CD4-positive, alpha-beta T cell treated with Interleukin-17A for 4 hours (primary cell): Measurements from ENCODE around the gene CIAPIN1.
A peak's percentile ranks its signal among the peaks of the same experiment; 100 is the strongest.
"Not testable (repeated sequence)": the region's sequence is repeated elsewhere in the genome, so short reads cannot be mapped to it uniquely, and the experiment has no call there.

ENCODE experiments used
- DNase-seq: peaks from one replicate; pipeline ENCODE4 v3.0.0-alpha.2; 2020; ENCODE audit warnings: mixed read lengths

Gene CIAPIN1

GRCh38 chr16:57476546-57477410 lies 29.6 kb upstream of the CIAPIN1 start:
- DNase-seq: no peak

DNA sequence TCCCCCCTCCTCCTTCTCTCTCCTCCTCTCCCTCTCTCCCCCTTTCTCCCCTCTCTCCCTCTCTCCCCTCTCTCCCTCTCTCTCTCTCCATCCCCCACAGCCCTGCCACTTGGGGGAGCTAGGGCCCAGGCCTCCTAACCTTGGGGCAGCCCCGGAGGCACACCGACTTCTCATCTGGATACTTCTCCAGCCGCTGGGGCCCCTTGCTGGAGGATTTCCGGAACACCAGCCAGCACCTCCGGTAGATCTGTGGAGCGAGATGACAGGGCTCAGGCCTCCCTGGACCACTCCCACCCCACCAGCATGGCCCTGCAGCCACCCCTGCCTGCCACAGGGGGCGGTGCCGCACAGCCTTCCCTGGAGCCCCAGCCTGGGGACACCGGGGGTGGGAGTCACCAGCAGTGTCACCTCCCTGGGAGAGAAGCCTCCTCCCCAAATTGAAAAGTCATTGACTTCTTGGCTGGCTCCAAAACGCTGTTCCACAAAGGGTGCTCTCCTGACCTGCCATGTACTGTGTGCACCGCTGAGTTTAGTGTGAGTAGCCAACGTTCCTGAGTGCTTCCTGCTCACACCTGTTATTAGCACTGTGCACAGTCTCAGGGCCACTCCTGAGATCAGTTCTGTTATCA lies 28.6 kb upstream of the CIAPIN1 start:
- DNase-seq: peak; percentile 79

GRCh38 chr16:57474671-57475661 lies 27.8 kb upstream of the CIAPIN1 start:
- DNase-seq: no peak

GRCh38 chr16:57473906-57474305 lies 26.7 kb upstream of the CIAPIN1 start:
- DNase-seq: no peak

DNA sequence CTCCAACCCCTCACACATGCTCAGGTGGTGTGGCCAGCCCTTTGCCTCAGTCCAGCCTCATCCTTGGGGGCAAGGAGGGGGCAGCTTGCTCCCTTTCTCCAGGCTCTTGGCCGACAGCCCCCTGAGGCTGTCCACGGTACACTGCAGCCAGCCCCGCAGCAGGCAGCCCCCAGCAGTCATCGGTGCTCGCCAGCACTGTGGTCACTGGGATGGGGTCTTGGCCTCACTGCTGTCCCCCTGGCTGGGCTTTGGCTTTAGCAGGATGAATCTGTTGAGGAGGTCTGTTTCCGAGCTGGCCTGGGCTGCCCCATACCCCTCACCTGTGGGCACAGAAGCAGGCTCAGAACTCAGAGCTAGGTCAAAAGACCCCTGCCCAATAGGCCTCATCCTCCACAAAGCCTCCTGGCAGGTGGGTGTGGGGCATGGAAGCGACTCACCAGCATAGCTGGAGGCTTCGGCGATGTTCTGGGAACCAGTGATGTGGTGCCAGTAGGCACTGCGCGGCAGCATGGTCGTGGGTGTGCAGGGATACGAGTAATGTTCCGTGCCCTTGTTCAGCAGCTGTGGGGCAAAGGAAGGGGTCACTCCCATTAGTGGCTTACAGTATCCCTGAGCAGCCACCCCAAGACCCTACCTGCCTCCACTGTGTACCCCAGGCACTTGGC lies 26.1 kb upstream of the CIAPIN1 start:
- no peak for DNase-seq

GRCh38 chr16:57472665-57473060 lies 25.5 kb upstream of the CIAPIN1 start:
- no peak for DNase-seq

- DNase-seq: no peak
Observed at GRCh38 chr16:57471852-57472664, 24.9 kb upstream of the CIAPIN1 start.

DNA sequence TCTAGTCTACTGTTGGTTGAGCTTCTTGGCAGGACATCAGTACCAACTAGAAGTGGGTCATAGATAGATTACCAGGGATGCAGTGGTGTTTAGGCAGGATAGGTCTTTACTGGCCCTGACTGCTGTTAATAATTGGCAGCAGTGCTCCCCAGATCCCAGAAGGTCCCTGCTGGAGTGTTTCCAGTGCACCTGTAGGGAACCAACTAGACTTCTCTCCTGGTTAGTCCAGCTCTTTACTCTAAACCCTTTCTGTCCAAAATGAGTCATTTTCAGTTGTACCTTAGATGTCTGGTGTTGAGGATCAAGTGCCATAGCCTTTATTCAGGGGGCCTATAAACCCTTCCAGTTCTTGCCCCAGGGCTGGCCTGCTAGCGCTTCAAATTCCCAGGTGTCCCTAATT lies 24.0 kb upstream of the CIAPIN1 start:
- no peak for DNase-seq

GRCh38 chr16:57470711-57471110 lies 23.5 kb upstream of the CIAPIN1 start:
- DNase-seq: no peak

DNA sequence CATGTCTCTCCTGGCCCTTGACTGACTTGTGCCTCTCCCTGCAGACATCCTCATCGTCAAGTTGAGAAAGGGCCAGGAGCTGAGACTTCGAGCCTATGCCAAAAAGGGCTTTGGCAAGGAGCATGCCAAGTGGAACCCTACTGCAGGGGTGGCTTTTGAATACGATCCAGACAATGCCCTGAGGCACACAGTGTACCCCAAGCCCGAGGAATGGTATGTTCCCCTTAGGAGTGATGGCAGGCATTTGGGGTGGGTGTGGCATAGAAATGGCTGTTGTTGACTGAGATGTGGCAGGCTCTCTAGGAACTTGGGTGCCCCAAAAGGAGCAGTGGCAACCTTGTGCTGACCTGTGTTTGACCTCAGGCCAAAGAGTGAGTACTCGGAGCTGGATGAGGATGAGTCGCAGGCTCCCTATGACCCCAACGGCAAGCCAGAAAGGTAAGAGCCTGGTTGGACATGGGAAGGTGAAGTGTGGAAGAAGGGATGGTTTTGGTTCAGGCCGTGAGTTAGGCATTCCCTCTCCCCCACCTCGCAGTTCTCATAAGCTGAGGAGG lies 22.8 kb upstream of the CIAPIN1 start:
- no peak for DNase-seq

GRCh38 chr16:57469046-57469445 lies 21.9 kb upstream of the CIAPIN1 start:
- DNase-seq: no peak

GRCh38 chr16:57468346-57468745 lies 21.2 kb upstream of the CIAPIN1 start:
- DNase-seq: no peak

DNA sequence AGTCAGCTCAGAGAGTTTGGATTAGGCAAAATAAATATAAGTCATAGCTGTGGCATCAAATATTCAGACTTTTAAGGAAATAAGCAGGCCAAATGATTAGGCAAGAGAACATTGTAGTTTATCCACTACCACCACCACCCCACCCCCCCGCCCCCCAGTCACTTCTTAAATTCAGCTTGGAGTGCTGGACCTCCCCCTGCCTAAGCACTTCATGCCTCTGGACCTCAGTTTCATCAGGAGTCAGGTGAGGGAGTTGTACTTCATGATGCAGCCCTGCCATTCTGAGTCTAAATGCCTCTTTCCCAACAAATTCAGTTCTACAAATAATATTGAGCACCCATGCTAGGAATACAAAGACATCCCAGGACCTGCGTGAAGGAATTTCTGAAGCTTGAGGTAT lies 17.3 kb upstream of the CIAPIN1 start:
- DNase-seq: no peak

DNA sequence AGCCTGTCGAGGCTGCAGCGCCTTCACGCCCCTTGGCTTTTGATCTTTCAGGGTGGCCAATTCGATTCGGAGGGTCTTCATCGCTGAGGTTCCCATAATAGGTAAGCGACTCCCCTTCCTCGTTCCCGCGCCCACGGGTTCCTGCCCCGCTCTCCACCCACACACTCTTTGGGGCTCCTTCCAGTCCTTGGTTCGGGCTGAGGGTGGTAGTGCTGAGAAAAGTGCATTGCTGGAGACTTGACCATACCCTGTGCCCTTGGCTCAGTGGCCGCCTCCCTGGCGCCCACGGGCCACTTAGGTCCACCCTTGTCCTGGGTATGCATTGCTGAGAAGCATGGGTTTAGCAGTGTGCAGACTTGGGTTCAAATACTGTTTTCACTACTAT lies 15.8 kb upstream of the CIAPIN1 start:
- no peak for DNase-seq

DNA sequence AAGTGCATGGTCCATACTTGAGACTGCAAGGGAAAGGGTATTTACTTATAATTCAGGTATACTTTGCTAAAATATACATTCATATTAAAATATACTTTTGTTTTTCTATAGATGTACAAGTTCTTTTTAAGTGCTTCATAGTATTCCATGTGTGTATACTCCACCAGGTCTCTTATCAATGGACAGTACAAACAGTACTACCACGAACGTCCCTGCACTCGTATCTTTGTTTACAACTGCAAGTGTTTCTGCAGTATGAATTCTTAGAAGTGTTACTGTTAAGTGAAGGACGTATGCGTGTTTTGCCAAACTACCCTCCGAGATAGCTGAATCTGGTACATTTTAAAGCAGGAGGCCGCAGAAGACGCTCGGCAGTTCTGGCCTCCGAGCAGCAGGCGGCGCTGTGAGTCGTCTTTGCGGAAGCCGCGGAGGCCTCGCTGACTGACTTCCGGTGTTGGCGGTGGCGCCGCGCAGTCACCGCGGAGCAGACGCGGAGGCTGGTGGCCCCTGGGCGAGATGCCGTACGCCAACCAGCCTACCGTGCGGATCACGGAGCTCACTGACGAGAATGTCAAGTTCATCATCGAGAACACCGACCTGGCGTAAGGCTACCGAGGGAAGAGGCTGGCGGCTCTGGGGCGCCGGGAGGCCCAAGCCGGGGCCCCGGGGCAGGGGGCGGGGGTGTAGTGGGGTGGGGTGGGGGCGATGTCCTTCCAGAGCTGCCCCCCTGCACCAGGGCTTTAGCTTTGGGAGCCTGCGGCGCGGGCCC lies 15.2 kb upstream of the CIAPIN1 start, which contains the start of gene POLR2C:
Gene POLR2C (plus strand): TSS at position 471 of the 769 bp plus-strand sequence. CDS start 46 bp downstream, at position 517.
- peak; percentile 95 for DNase-seq

DNA sequence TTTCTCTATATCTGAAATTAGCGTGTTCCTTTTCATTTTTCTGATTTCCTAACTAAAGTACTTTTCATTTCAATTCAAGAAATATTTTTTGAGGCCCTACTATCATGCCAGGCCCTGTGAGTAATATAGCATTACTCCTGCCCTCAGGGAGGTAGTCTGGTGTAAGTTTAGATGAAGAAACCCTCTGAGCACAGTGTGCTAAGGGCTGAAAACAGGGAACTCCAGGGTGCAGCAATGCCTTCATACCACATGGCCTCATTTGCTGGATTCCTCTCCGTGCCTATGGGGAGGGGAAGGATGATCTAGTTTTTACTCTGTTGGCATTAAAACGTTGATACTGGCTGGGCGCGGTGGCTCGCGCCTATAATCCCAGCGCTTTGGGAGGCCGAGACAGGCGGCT lies 4.8 kb upstream of the CIAPIN1 start:
- no peak for DNase-seq

DNA sequence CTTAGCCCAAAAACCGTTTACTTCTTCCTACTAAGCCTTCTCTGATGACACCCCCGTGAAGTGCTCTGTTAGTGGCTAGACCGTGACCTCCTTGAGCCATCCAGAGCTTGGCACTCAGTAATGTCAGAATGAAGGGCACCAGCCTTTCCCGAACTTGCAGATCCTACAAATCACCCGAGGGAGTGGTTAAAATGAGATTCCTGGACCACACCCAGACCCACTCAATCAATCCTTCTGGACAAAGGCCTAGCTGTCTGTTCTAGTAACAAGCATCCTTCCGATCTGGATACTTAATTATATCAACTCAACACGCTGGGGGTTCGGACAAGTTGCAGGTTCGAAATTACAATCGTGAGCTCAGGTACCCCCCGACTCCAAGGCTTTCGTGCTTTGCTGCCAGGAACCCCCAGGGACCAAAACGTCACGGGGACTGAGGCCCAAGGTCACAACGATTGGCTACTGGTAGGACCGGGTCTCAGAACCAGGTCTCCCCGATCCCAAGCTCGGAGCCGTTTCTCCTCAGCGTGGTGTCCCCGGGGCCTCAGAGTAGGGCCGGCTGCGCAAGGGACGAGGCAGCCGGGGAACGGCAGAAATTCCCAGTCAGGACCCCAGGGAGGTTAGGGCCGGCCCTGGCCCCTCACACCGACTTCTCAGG lies 527 bp downstream of the CIAPIN1 start:
- DNase-seq: peak; percentile 22

- DNase-seq: no peak
Observed at GRCh38 chr16:57445510-57445909, 1.7 kb downstream of the CIAPIN1 start.

DNA sequence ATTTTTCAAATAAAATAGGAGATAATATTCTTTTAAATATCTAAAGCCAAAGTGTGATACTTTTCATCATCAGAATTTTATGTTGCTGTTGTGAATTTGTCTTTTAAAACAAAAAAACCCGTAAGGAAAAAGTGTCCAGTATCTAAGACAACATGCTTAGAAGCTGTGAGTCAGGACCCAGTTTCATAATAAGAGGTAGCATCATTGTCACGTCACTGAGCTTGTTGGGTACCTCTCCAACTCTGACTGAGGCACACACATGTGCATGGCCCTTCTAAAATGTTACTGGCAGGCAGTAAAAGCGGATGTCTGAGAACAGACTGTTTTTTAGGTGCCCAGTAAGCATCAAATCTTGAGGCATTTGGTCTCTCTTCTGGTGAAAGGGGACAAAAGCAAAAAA lies 2.5 kb downstream of the CIAPIN1 start:
- no peak for DNase-seq

GRCh38 chr16:57440551-57440950 lies 6.6 kb downstream of the CIAPIN1 start:
- not testable (repeated sequence) for DNase-seq
